ENCODE data around the gene TIMP2. TPM values are rescaled to one million over a fixed set of nuclear protein-coding genes. Genes with fewer than 3 reads are reported as not detected.

The TIMP2 gene
- total RNA-seq, 1 experiment from 2014 or later: 60.5 TPM

GRCh38 chr17:78898075-78898836, 26.9 kb downstream of the TIMP2 start:
- intact Hi-C loops (cut with micrococcal nuclease; ENCODE audit: unreplicated experiment): no loop called here
- H3K4me3 ChIP-seq (ENCODE audit: low read depth, low read length, poor library complexity, severe bottlenecking): no peak overlapping the region
- H3K27me3 ChIP-seq (replicated peaks; ENCODE audit: insufficient read depth, low read depth, low read length, poor library complexity): no peaks in the 10 kb centered on the region
- CTCF ChIA-PET: no interaction called here
- H3K9me3 ChIP-seq (ENCODE audit: low read depth, low read length, poor library complexity, severe bottlenecking): no peaks in the 10 kb centered on the region
- H3K27ac ChIP-seq (ENCODE audit: low read depth, low read length, poor library complexity, severe bottlenecking): no peak overlapping the region
- BruUV-seq (replicated peaks): no TSS peak
- no peaks in the 10 kb centered on the region for H3K4me1 ChIP-seq (ENCODE audit: insufficient read depth, low read length, poor library complexity, severe bottlenecking)
- no peaks in the 10 kb centered on the region for H3K36me3 ChIP-seq (ENCODE audit: insufficient read depth, low read length, poor library complexity, severe bottlenecking)
- POLR2A ChIA-PET (ENCODE audit: low non-redundant PET): no interaction called here
- TF ChIP-seq CTCF (conservative IDR thresholded peaks at IDR 0.05; ENCODE audit: low read depth, low read length) (no peak), EZH2 (IDR thresholded peaks at IDR 0.05; ENCODE audit: borderline replicate concordance, low read depth, low read length, poor library complexity, severe bottlenecking) (no peak)
- no peak for DNase-seq (ENCODE audit: low spot score)

GRCh38 chr17:78897664-78898047, 27.5 kb downstream of the TIMP2 start:
- ChIA-PET CTCF (no interaction called here), POLR2A (ENCODE audit: low non-redundant PET) (no interaction called here)
- H3K27me3 ChIP-seq (replicated peaks; ENCODE audit: insufficient read depth, low read depth, low read length, poor library complexity): no peaks in the 10 kb centered on the region
- no peak for DNase-seq (ENCODE audit: low spot score)
- no peak overlapping the region for H3K27ac ChIP-seq (ENCODE audit: low read depth, low read length, poor library complexity, severe bottlenecking)
- TF ChIP-seq EZH2 (IDR thresholded peaks at IDR 0.05; ENCODE audit: borderline replicate concordance, low read depth, low read length, poor library complexity, severe bottlenecking) (no peak), CTCF (conservative IDR thresholded peaks at IDR 0.05; ENCODE audit: low read depth, low read length) (no peak)
- intact Hi-C loops (cut with micrococcal nuclease; ENCODE audit: unreplicated experiment): no loop called here
- H3K4me1 ChIP-seq (ENCODE audit: insufficient read depth, low read length, poor library complexity, severe bottlenecking): no peaks in the 10 kb centered on the region
- H3K4me3 ChIP-seq (ENCODE audit: low read depth, low read length, poor library complexity, severe bottlenecking): no peak overlapping the region
- no peaks in the 10 kb centered on the region for H3K36me3 ChIP-seq (ENCODE audit: insufficient read depth, low read length, poor library complexity, severe bottlenecking)
- BruUV-seq (replicated peaks): no TSS peak
- no peaks in the 10 kb centered on the region for H3K9me3 ChIP-seq (ENCODE audit: low read depth, low read length, poor library complexity, severe bottlenecking)

- H3K27me3 ChIP-seq (replicated peaks; ENCODE audit: insufficient read depth, low read depth, low read length, poor library complexity): no peaks in the 10 kb centered on the region
- intact Hi-C loops (cut with micrococcal nuclease; ENCODE audit: unreplicated experiment): no loop called here
- CTCF ChIA-PET: no interaction called here
- H3K27ac ChIP-seq (ENCODE audit: low read depth, low read length, poor library complexity, severe bottlenecking): no peak overlapping the region
- no peaks in the 10 kb centered on the region for H3K9me3 ChIP-seq (ENCODE audit: low read depth, low read length, poor library complexity, severe bottlenecking)
- TF ChIP-seq EZH2 (IDR thresholded peaks at IDR 0.05; ENCODE audit: borderline replicate concordance, low read depth, low read length, poor library complexity, severe bottlenecking): no peak
- TF ChIP-seq CTCF (conservative IDR thresholded peaks at IDR 0.05; ENCODE audit: low read depth, low read length): no peak
- BruUV-seq (replicated peaks): no TSS peak
- H3K36me3 ChIP-seq (ENCODE audit: insufficient read depth, low read length, poor library complexity, severe bottlenecking): no peaks in the 10 kb centered on the region
- H3K4me1 ChIP-seq (ENCODE audit: insufficient read depth, low read length, poor library complexity, severe bottlenecking): no peaks in the 10 kb centered on the region
- POLR2A ChIA-PET (ENCODE audit: low non-redundant PET): interaction anchor here (0.8 kb wide), 1 partner anchor 1596 kb away, joined by 4 read pairs; no protein-coding TSS in a partner anchor
- DNase-seq (ENCODE audit: low spot score): no peak
- H3K4me3 ChIP-seq (ENCODE audit: low read depth, low read length, poor library complexity, severe bottlenecking): no peak overlapping the region
Observed at GRCh38 chr17:78896834-78897663, 28.1 kb downstream of the TIMP2 start.

Measured in A673 (cell line).